ENCODE measurements around the gene PARVB. TPM values are rescaled to one million over a fixed set of nuclear protein-coding genes. Genes with fewer than 3 reads are reported as not detected.

Gene PARVB
- total RNA-seq, 1 donor from 2014 or later, result 49.3 TPM

GRCh38 chr22:44025171-44026065 is 1.3 kb downstream of the PARVB start:
- Histone ChIP-seq H3K9me3 (no peaks in the 10 kb centered on the region), H3K4me3 (peak overlapping the region; percentile 66), H3K4me1 (peaks cover 23% of the 10 kb centered on the region), H3K27me3 (no peaks in the 10 kb centered on the region), H3K36me3 (no peaks in the 10 kb centered on the region), H3K27ac (peak overlapping the region; percentile 88)
- peak; percentile 44 for ATAC-seq
- peak; percentile 68 for DNase-seq
- intact Hi-C loops (cut with DNase I), result no loop called here
- no peak for TF ChIP-seq CTCF (IDR thresholded peaks at IDR 0.05)

GRCh38 chr22:44026066-44026629 is 2.0 kb downstream of the PARVB start:
- Histone ChIP-seq H3K27me3 (no peaks in the 10 kb centered on the region), H3K27ac (peak overlapping the region; percentile 88), H3K4me3 (peak overlapping the region; percentile 36), H3K36me3 (no peaks in the 10 kb centered on the region), H3K9me3 (no peaks in the 10 kb centered on the region), H3K4me1 (peaks cover 30% of the 10 kb centered on the region)
- TF ChIP-seq CTCF (IDR thresholded peaks at IDR 0.05), result no peak
- ATAC-seq (no peak), DNase-seq (no peak)
- intact Hi-C loops (cut with DNase I), result no loop called here

- Histone ChIP-seq H3K36me3 (no peaks in the 10 kb centered on the region), H3K27ac (peak overlapping the region; percentile 88), H3K4me1 (peaks cover 31% of the 10 kb centered on the region), H3K4me3 (peak overlapping the region; percentile 36), H3K9me3 (no peaks in the 10 kb centered on the region), H3K27me3 (no peaks in the 10 kb centered on the region)
- DNase-seq, result peak; percentile 88
- no peak for TF ChIP-seq CTCF (IDR thresholded peaks at IDR 0.05)
- intact Hi-C loops (cut with DNase I), result no loop called here
- peak; percentile 82 for ATAC-seq
Observed at GRCh38 chr22:44026630-44027511, 2.8 kb downstream of the PARVB start.

GRCh38 chr22:44028091-44028490 is 4.0 kb downstream of the PARVB start:
- TF ChIP-seq CTCF (IDR thresholded peaks at IDR 0.05), result no peak
- Histone ChIP-seq H3K27ac (peak overlapping the region; percentile 88), H3K27me3 (no peaks in the 10 kb centered on the region), H3K4me1 (peaks cover 30% of the 10 kb centered on the region), H3K36me3 (no peaks in the 10 kb centered on the region), H3K4me3 (no peak overlapping the region), H3K9me3 (no peaks in the 10 kb centered on the region)
- intact Hi-C loops (cut with DNase I), result no loop called here
- ATAC-seq, result no peak
- DNase-seq, result no peak

- H3K9me3 ChIP-seq, result no peaks in the 10 kb centered on the region
- DNase-seq, result no peak
- H3K36me3 ChIP-seq, result no peaks in the 10 kb centered on the region
- no peaks in the 10 kb centered on the region for H3K27me3 ChIP-seq
- no peak for TF ChIP-seq CTCF (IDR thresholded peaks at IDR 0.05)
- intact Hi-C loops (cut with DNase I), result no loop called here
- ATAC-seq, result no peak
- peaks cover 29% of the 10 kb centered on the region for H3K4me1 ChIP-seq
- H3K4me3 ChIP-seq, result no peak overlapping the region
- peak overlapping the region; percentile 70 for H3K27ac ChIP-seq
Observed at GRCh38 chr22:44029069-44029468, 5.0 kb downstream of the PARVB start.

Data from upper lobe of right lung (tissue), 1 donor.